Smooth muscle cell of the brain vasculature (primary cell): ENCODE measurements around the gene TRMT11.
A peak's percentile ranks its signal among the peaks of the same experiment; 100 is the strongest.
"Not testable (repeated sequence)": the region's sequence is repeated elsewhere in the genome, so short reads cannot be mapped to it uniquely, and the experiment has no call there.

ENCODE experiments used
- DNase-seq: peaks from one replicate; pipeline ENCODE4 v3.0.0-alpha.2; 2012; ENCODE audit warnings: low read depth, low spot score

TRMT11 gene

GRCh38 chr6:125986301-125987025 is at the start of gene TRMT11:
Gene TRMT11 (plus strand): TSS chr6:125986540. CDS start chr6:125986551, 11 bp downstream.
- DNase-seq, result peak; percentile 58

- no peak for DNase-seq
These were observed 47.3 kb upstream of the TRMT11 start for GRCh38 chr6:125939026-125939425.

GRCh38 chr6:125939791-125940190 is 46.5 kb upstream of the TRMT11 start:
- no peak for DNase-seq

GRCh38 chr6:125940247-125941041 is 45.9 kb upstream of the TRMT11 start:
- DNase-seq, result no peak

GRCh38 chr6:125942672-125943527 is 43.4 kb upstream of the TRMT11 start:
- DNase-seq, result no peak

- no peak for DNase-seq
These were observed 42.6 kb upstream of the TRMT11 start for GRCh38 chr6:125943528-125944433.

- DNase-seq, result no peak
These were observed 41.9 kb upstream of the TRMT11 start for GRCh38 chr6:125944434-125944816.

GRCh38 chr6:125944896-125945295 is 41.4 kb upstream of the TRMT11 start:
- no peak for DNase-seq

- no peak for DNase-seq
These were observed 40.8 kb upstream of the TRMT11 start for GRCh38 chr6:125945378-125946141.

GRCh38 chr6:125947615-125948014 is 38.7 kb upstream of the TRMT11 start:
- no peak for DNase-seq

- DNase-seq, result no peak
These were observed 37.9 kb upstream of the TRMT11 start for GRCh38 chr6:125948455-125948854.

- DNase-seq, result no peak
These were observed 37.3 kb upstream of the TRMT11 start for GRCh38 chr6:125949069-125949468.

- no peak for DNase-seq
These were observed 36.0 kb upstream of the TRMT11 start for GRCh38 chr6:125950293-125950692.

- not testable (repeated sequence) for DNase-seq
These were observed 35.6 kb upstream of the TRMT11 start for GRCh38 chr6:125950716-125951115.

GRCh38 chr6:125951323-125951722 is 35.0 kb upstream of the TRMT11 start:
- no peak for DNase-seq

- DNase-seq, result no peak
These were observed 33.4 kb upstream of the TRMT11 start for GRCh38 chr6:125952764-125953501.

GRCh38 chr6:125953502-125953875 is 32.9 kb upstream of the TRMT11 start:
- no peak for DNase-seq

- no peak for DNase-seq
These were observed 31.5 kb upstream of the TRMT11 start for GRCh38 chr6:125954735-125955339.

GRCh38 chr6:125955973-125956372 is 30.4 kb upstream of the TRMT11 start:
- no peak for DNase-seq
